Measurements from ENCODE around the gene LPCAT4. TPM values are rescaled to one million over a fixed set of nuclear protein-coding genes. Genes with fewer than 3 reads are reported as not detected.

Gene LPCAT4
- total and polyA plus RNA-seq, 2 experiments from 2014 or later, result 162 to 172 TPM

- no peak for TF ChIP-seq CTCF (IDR thresholded peaks at IDR 0.05; ENCODE audit: low read depth, low read length)
- no peaks in the 10 kb centered on the region for H3K9me3 ChIP-seq (ENCODE audit: low read depth)
- H3K4me1 ChIP-seq (ENCODE audit: low read depth), result peaks cover 23% of the 10 kb centered on the region
- H3K27ac ChIP-seq, result peak overlapping the region; percentile 74
- no peaks in the 10 kb centered on the region for H3K36me3 ChIP-seq
- H3K27me3 ChIP-seq, result no peaks in the 10 kb centered on the region
- peak overlapping the region; percentile 43 for H3K4me3 ChIP-seq
- DNase-seq (ENCODE audit: low read depth in 1 of 2, low spot score in 1 of 2), result peak; percentile 75 to 77
Measured at GRCh38 chr15:34318277-34319079, 48.5 kb downstream of the LPCAT4 start.

GRCh38 chr15:34314491-34315490 lies 52.2 kb downstream of the LPCAT4 start:
- TF ChIP-seq CTCF (IDR thresholded peaks at IDR 0.05; ENCODE audit: low read depth, low read length), result no peak
- no peak for DNase-seq (ENCODE audit: low read depth in 1 of 2, low spot score in 1 of 2)
- Histone ChIP-seq H3K27ac (no peak overlapping the region), H3K27me3 (no peaks in the 10 kb centered on the region), H3K4me3 (no peak overlapping the region), H3K4me1 (ENCODE audit: low read depth) (peaks cover 23% of the 10 kb centered on the region), H3K9me3 (ENCODE audit: low read depth) (no peaks in the 10 kb centered on the region), H3K36me3 (no peaks in the 10 kb centered on the region)

- Histone ChIP-seq H3K4me3 (no peak overlapping the region), H3K36me3 (no peaks in the 10 kb centered on the region), H3K4me1 (ENCODE audit: low read depth) (peaks cover 9% of the 10 kb centered on the region), H3K27me3 (no peaks in the 10 kb centered on the region), H3K27ac (no peak overlapping the region), H3K9me3 (ENCODE audit: low read depth) (no peaks in the 10 kb centered on the region)
- DNase-seq (ENCODE audit: low read depth in 1 of 2, low spot score in 1 of 2), result no peak
- no peak for TF ChIP-seq CTCF (IDR thresholded peaks at IDR 0.05; ENCODE audit: low read depth, low read length)
Measured at GRCh38 chr15:34311563-34311962, 55.4 kb downstream of the LPCAT4 start.

Other genes with a start within 250 kb of the LPCAT4 start
- 39.5 and 77.0 TPM in 2 replicates for gene KATNBL1, start 157.1 kb downstream of the LPCAT4 start, total RNA-seq
- gene KATNBL1, start 157.1 kb downstream of the LPCAT4 start, polyA plus RNA-seq, result 54.8 and 85.0 TPM in 2 replicates
- gene EMC4, start 142.2 kb downstream of the LPCAT4 start, total RNA-seq, result 138 and 170 TPM in 2 replicates
- gene EMC4, start 142.2 kb downstream of the LPCAT4 start, polyA plus RNA-seq, result 143 and 169 TPM in 2 replicates
- gene SLC12A6, start 29.4 kb downstream of the LPCAT4 start, total RNA-seq, result 19.6 and 44.3 TPM in 2 replicates
- 12.0 and 24.4 TPM in 2 replicates for gene SLC12A6, start 29.4 kb downstream of the LPCAT4 start, polyA plus RNA-seq
- 110 and 143 TPM in 2 replicates for gene NOP10, start 24.1 kb downstream of the LPCAT4 start, total RNA-seq
- gene NOP10, start 24.1 kb downstream of the LPCAT4 start, polyA plus RNA-seq, result 307 and 366 TPM in 2 replicates
- 0.15 TPM in 1 of 2 replicates, not detected in the other for gene NUTM1, start 23.9 kb downstream of the LPCAT4 start, total RNA-seq
- 0.32 TPM in 1 of 2 replicates, not detected in the other for gene NUTM1, start 23.9 kb downstream of the LPCAT4 start, polyA plus RNA-seq
- 76.8 and 135 TPM in 2 replicates for gene GOLGA8A, start 70.6 kb upstream of the LPCAT4 start, total RNA-seq
- 172 and 189 TPM in 2 replicates for gene GOLGA8A, start 70.6 kb upstream of the LPCAT4 start, polyA plus RNA-seq
- gene GOLGA8B, start 216.5 kb upstream of the LPCAT4 start, total RNA-seq, result 82.3 and 139 TPM in 2 replicates
- gene GOLGA8B, start 216.5 kb upstream of the LPCAT4 start, polyA plus RNA-seq, result 84.1 and 86.8 TPM in 2 replicates